ENCODE measurements around the gene OR5K3. TPM values are rescaled to one million over a fixed set of nuclear protein-coding genes. Genes with fewer than 3 reads are reported as not detected.

Gene OR5K3
- total RNA-seq, 2 donors from 2014 or later, result not detected

GRCh38 chr3:98440283-98440682 lies 49.8 kb downstream of the OR5K3 start:
- TF ChIP-seq CTCF (IDR thresholded peaks at IDR 0.05) (no peak), POLR2A (IDR thresholded peaks at IDR 0.05) (no peak)
- ATAC-seq, result no peak
- no peaks in the 10 kb centered on the region for H3K9me3 ChIP-seq

More at GRCh38 chr3:98440283-98440682, 49.8 kb downstream of the OR5K3 start:
- Histone ChIP-seq H3K4me1 (no peaks in the 10 kb centered on the region), H3K36me3 (replicated peaks in 1 of 2; ENCODE audit: insufficient read depth in 1 of 2, low read depth in 2 of 2) (no peaks in the 10 kb centered on the region), H3K27me3 (no peaks in the 10 kb centered on the region), H3K4me3 (no peak overlapping the region), H3K27ac (no peak overlapping the region)
- intact Hi-C loops (cut with DNase I), result no loop called here
- no peak for DNase-seq

Other genes starting within 250 kb of the OR5K3 start
- gene OR5H14, start 243.2 kb upstream of the OR5K3 start, total RNA-seq, result not detected
- not detected for gene OR5H15, start 224.0 kb upstream of the OR5K3 start, total RNA-seq
- gene OR5H6, start 126.4 kb upstream of the OR5K3 start, total RNA-seq, result not detected
- not detected for gene OR5H2, start 108.2 kb upstream of the OR5K3 start, total RNA-seq
- not detected for gene OR5K4, start 36.8 kb upstream of the OR5K3 start, total RNA-seq
- not detected for gene OR5K1, start 72.5 kb downstream of the OR5K3 start, total RNA-seq
- not detected for gene OR5K2, start 107.0 kb downstream of the OR5K3 start, total RNA-seq
- 10 to 100 TPM; 38.1 to 65.6 TPM for gene CLDND1, start 132.2 kb downstream of the OR5K3 start, total RNA-seq
- not detected for gene GPR15, start 141.3 kb downstream of the OR5K3 start, total RNA-seq
- gene CPOX, start 202.9 kb downstream of the OR5K3 start, total RNA-seq, result 10 to 100 TPM; 14.8 to 25.4 TPM

Measured in body of pancreas (tissue), 4 donors.